Glutamatergic neuron (in vitro differentiated cells): ENCODE results near the gene TBL1XR1. TPM values are rescaled to one million over a fixed set of nuclear protein-coding genes. Genes with fewer than 3 reads are reported as not detected.

Experiments
- DNase-seq: peaks from one replicate; pipeline ENCODE4 v3.0.0; 2022
- H3K27ac Mint-ChIP-seq: one replicate; pipeline ENCODE4 v1.8.0; 2020; ENCODE audit warnings: mild to moderate bottlenecking, mixed read lengths, inconsistent platforms; ENCODE audit not compliant: unreplicated experiment
- H3K27me3 Mint-ChIP-seq: one replicate; pipeline ENCODE4 v1.8.0; 2020; ENCODE audit warnings: mild to moderate bottlenecking, moderate library complexity, mixed read lengths, inconsistent platforms; ENCODE audit not compliant: unreplicated experiment
- H3K36me3 Mint-ChIP-seq: one replicate; pipeline ENCODE4 v1.8.0; 2020; ENCODE audit warnings: mild to moderate bottlenecking, mixed read lengths, inconsistent platforms; ENCODE audit not compliant: unreplicated experiment
- H3K4me1 Mint-ChIP-seq: one replicate; pipeline ENCODE4 v1.8.0; 2020; ENCODE audit warnings: mild to moderate bottlenecking, low read depth, mixed read lengths, inconsistent platforms; ENCODE audit not compliant: unreplicated experiment
- H3K4me3 Mint-ChIP-seq: one replicate; pipeline ENCODE4 v1.8.0; 2020; ENCODE audit warnings: mild to moderate bottlenecking, mixed read lengths, inconsistent platforms; ENCODE audit not compliant: unreplicated experiment
- H3K9me3 Mint-ChIP-seq: one replicate; pipeline ENCODE4 v1.8.0; 2020; ENCODE audit warnings: mild to moderate bottlenecking, moderate library complexity, mixed read lengths, inconsistent platforms; ENCODE audit not compliant: unreplicated experiment
- total RNA-seq: library from RNA; stranded (reverse); fragmentation: NEBNext Ultra II Directional; extraction: Animal tissue kit (Norgen Biotek cat#: 25700); gene quantifications from one replicate; pipeline ENCODE4 v1.2.1, GENCODE V29; 2021; ENCODE audit not compliant: unreplicated experiment
- TF ChIP-seq, protein P1 (sequence below): fragments of 200-600 bp; sonication (generic); IDR thresholded peaks from one replicate; pipeline ENCODE4 v1.5.0; 2021; ENCODE audit not compliant: partially characterized antibody, unreplicated experiment

TBL1XR1 gene
- total RNA-seq, 1 donor from 2014 or later, result 101 TPM

- TF ChIP-seq, protein P1, sequence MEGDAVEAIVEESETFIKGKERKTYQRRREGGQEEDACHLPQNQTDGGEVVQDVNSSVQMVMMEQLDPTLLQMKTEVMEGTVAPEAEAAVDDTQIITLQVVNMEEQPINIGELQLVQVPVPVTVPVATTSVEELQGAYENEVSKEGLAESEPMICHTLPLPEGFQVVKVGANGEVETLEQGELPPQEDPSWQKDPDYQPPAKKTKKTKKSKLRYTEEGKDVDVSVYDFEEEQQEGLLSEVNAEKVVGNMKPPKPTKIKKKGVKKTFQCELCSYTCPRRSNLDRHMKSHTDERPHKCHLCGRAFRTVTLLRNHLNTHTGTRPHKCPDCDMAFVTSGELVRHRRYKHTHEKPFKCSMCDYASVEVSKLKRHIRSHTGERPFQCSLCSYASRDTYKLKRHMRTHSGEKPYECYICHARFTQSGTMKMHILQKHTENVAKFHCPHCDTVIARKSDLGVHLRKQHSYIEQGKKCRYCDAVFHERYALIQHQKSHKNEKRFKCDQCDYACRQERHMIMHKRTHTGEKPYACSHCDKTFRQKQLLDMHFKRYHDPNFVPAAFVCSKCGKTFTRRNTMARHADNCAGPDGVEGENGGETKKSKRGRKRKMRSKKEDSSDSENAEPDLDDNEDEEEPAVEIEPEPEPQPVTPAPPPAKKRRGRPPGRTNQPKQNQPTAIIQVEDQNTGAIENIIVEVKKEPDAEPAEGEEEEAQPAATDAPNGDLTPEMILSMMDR, result no peak
- no peak overlapping the region for H3K27ac Mint-ChIP-seq
- H3K9me3 Mint-ChIP-seq, result no peaks in the 10 kb centered on the region
- H3K27me3 Mint-ChIP-seq, result no peaks in the 10 kb centered on the region
- H3K4me1 Mint-ChIP-seq, result no peaks in the 10 kb centered on the region
- no peak for DNase-seq
- H3K36me3 Mint-ChIP-seq, result no peaks in the 10 kb centered on the region
- no peak overlapping the region for H3K4me3 Mint-ChIP-seq
Observed at GRCh38 chr3:176977331-176977730, 220.0 kb downstream of the TBL1XR1 start.

DNA sequence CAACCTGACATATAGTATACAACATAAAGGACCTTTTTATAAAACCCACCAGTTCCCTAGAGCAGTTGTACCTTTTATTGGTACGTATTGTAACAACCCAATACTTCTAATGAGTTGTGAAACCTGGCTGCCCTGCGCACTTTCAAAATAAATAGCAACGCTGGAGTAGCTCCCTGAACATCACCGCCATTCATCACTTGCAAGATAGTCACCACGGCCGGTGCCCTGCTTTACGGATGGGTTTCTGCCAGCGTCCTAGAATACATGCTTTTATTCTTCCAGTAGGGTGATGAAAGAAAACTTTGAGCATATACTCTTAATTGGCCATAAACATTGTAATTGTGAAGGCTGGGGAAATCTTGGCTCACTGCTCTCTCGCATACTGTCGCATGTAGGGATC, 220.7 kb downstream of the TBL1XR1 start:
- Mint-ChIP-seq H3K36me3 (no peaks in the 10 kb centered on the region), H3K27ac (no peak overlapping the region), H3K9me3 (no peaks in the 10 kb centered on the region), H3K27me3 (no peaks in the 10 kb centered on the region), H3K4me1 (no peaks in the 10 kb centered on the region), H3K4me3 (no peak overlapping the region)
- TF ChIP-seq, protein P1, result no peak
- no peak for DNase-seq

DNA sequence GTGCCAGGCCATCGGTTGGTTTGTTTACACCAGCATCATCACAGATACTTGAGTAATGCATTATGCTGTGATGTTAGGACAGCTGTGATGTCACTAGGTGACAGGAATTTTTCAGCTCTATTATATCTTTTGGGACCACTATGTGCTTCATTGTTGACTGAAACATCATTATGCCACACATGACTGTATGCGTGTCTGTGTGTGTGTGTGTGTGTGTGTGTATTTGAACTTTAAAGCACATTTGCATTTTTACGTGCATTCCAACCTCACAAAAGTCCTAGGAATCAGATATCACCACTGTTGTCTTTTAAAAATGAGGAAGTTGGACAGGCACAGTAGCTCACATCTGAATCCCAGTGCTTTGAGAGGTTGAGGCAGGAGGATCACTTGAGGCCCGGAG, 223.0 kb downstream of the TBL1XR1 start:
- no peaks in the 10 kb centered on the region for H3K9me3 Mint-ChIP-seq

DNA sequence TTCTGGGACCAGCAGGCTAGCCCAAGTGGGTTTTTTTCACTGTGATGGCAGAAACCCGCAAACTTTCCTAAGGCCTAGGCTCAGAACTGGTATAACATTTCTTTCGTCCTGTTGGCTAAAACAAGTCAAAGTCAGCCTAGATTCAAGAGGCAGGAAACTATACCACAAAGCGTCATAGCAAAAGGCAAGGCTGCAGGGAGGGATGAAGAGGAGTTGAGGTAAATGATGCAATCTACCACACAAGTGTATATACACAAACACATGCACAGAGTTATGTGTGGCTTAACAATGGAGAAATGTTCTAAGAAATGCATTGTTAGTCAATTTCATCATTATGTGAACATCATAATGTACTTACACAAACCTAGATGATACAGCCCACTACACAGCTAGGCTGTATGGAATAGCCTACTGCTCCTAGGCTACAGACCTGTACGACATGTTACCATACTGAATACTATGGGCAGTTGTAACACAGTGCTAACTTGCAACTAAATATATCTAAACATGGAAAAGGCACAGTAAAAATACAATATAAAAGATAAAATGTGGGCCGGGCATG, 225.6 kb downstream of the TBL1XR1 start:
- Mint-ChIP-seq H3K27me3 (no peaks in the 10 kb centered on the region), H3K4me3 (no peak overlapping the region), H3K27ac (no peak overlapping the region), H3K4me1 (no peaks in the 10 kb centered on the region), H3K9me3 (no peaks in the 10 kb centered on the region), H3K36me3 (no peaks in the 10 kb centered on the region)
- DNase-seq, result no peak
- TF ChIP-seq, protein P1, result no peak

More for the DNA sequence above, 223.0 kb downstream of the TBL1XR1 start:
- TF ChIP-seq, protein P1, result no peak
- H3K4me3 Mint-ChIP-seq, result no peak overlapping the region
- H3K27ac Mint-ChIP-seq, result no peak overlapping the region
- no peaks in the 10 kb centered on the region for H3K27me3 Mint-ChIP-seq
- H3K36me3 Mint-ChIP-seq, result no peaks in the 10 kb centered on the region
- DNase-seq, result no peak
- no peaks in the 10 kb centered on the region for H3K4me1 Mint-ChIP-seq

DNA sequence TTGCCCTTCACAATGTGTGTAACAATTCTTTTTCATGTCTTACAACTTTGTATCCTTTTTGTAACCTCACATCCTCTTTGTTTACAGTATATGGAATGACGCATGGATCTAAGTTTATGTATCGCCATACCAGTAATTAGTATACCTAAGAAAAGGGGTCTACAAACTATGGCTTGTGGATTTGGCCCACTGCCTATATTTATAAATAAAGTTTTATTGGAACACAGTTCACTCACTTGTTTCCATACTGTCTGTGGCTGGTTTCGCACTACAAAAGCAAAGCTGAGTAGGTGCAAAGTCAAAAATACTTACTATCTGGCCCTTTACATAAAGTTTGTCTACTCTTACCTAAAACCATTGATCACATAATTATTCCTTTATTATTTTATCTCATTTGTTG, 226.5 kb downstream of the TBL1XR1 start:
- Mint-ChIP-seq H3K4me1 (no peaks in the 10 kb centered on the region), H3K36me3 (no peaks in the 10 kb centered on the region), H3K27ac (no peak overlapping the region), H3K4me3 (no peak overlapping the region), H3K9me3 (no peaks in the 10 kb centered on the region), H3K27me3 (no peaks in the 10 kb centered on the region)
- DNase-seq, result no peak
- TF ChIP-seq, protein P1, result no peak
